Mesendoderm (in vitro differentiated cells): ENCODE measurements around the gene SIGLEC5.

Experiments used
- DNase-seq: peaks from one replicate; pipeline ENCODE4 v3.0.0; 2013
- H2AK5ac ChIP-seq: 2 replicates; pipeline ENCODE4 v1.6.1; 2013; ENCODE audit warnings: low read length, inconsistent platforms
- H2BK120ac ChIP-seq: 2 replicates; pipeline ENCODE4 v1.6.1; 2013; ENCODE audit warnings: low read depth, mild to moderate bottlenecking, low read length, moderate library complexity, mixed read lengths
- H2BK15ac ChIP-seq: replicated peaks from 2 replicates; pipeline ENCODE4 v1.6.1; 2013; ENCODE audit warnings: low read depth, mild to moderate bottlenecking, moderate library complexity
- H2BK5ac ChIP-seq: 2 replicates; pipeline ENCODE4 v1.6.1; 2013; ENCODE audit warnings: low read length, inconsistent platforms
- H3K18ac ChIP-seq: 2 replicates; pipeline ENCODE4 v1.6.1; 2013; ENCODE audit warnings: mild to moderate bottlenecking, low read length, mixed read lengths
- H3K23ac ChIP-seq: one replicate; pipeline ENCODE4 v1.6.1; 2013; ENCODE audit warnings: low read length
- H3K27ac ChIP-seq: 2 replicates; pipeline ENCODE4 v1.5.1; 2013; ENCODE audit warnings: low read depth, mild to moderate bottlenecking, inconsistent platforms, low read length, moderate library complexity
- H3K27me3 ChIP-seq: 2 replicates; pipeline ENCODE4 v1.6.1; 2013; ENCODE audit warnings: low read length, control low read depth, mild to moderate bottlenecking, inconsistent platforms; ENCODE audit not compliant: insufficient read depth, poor library complexity
- H3K36me3 ChIP-seq: 2 replicates; pipeline ENCODE4 v1.6.1; 2013; ENCODE audit warnings: low read length, inconsistent platforms; ENCODE audit not compliant: control insufficient read depth, insufficient read depth
- H3K4ac ChIP-seq: one replicate; pipeline ENCODE4 v1.6.1; 2013; ENCODE audit warnings: low read depth, mild to moderate bottlenecking, low read length, moderate library complexity
- H3K4me1 ChIP-seq: 2 replicates; pipeline ENCODE4 v1.6.1; 2013; ENCODE audit warnings: low read depth, low read length, inconsistent platforms; ENCODE audit not compliant: control insufficient read depth
- H3K4me2 ChIP-seq: 2 replicates; pipeline ENCODE4 v1.6.1; 2013; ENCODE audit warnings: low read length
- H3K4me3 ChIP-seq: 2 replicates; pipeline ENCODE4 v1.5.1; 2013; ENCODE audit warnings: mild to moderate bottlenecking, low read length
- H3K56ac ChIP-seq: one replicate; pipeline ENCODE4 v1.6.1; 2013; ENCODE audit warnings: low read length
- H3K79me1 ChIP-seq: 2 replicates; pipeline ENCODE4 v1.6.1; 2013; ENCODE audit warnings: low read length, inconsistent platforms
- H3K79me2 ChIP-seq: 2 replicates; pipeline ENCODE4 v1.6.1; 2013; ENCODE audit warnings: mild to moderate bottlenecking, low read length; ENCODE audit not compliant: control insufficient read depth, insufficient read depth
- H3K9ac ChIP-seq: 2 replicates; pipeline ENCODE4 v1.6.1; 2013; ENCODE audit warnings: low read length, inconsistent platforms
- H4K5ac ChIP-seq: one replicate; pipeline ENCODE4 v1.6.1; 2013; ENCODE audit warnings: low read length
- H4K8ac ChIP-seq: one replicate; pipeline ENCODE4 v1.6.1; 2013; ENCODE audit warnings: low read depth, mild to moderate bottlenecking, control low read depth, low read length, moderate library complexity
- WGBS: extraction: QIAGEN DNeasy Blood & Tissue Kit; methylation state at CpG from one replicate; pipeline ENCODE4 v1.1.7; 2013; ENCODE audit warnings: low lambda C conversion rate, missing lambda C conversion rate; ENCODE audit not compliant: insufficient coverage; ENCODE audit errors: extremely low coverage; 5-methylcytosine and 5-hydroxymethylcytosine counted together

The SIGLEC5 gene

GRCh38 chr19:51589511-51589910 is 40.7 kb downstream of the SIGLEC5 start:
- H3K18ac ChIP-seq: no peak overlapping the region
- no peak overlapping the region for H2AK5ac ChIP-seq
- no peak overlapping the region for H4K8ac ChIP-seq
- H4K5ac ChIP-seq: no peak overlapping the region
- DNase-seq: no peak
- WGBS: no CpG with 5 or more reads among the region's 2 CpGs
- no peak overlapping the region for H3K4ac ChIP-seq
- H3K4me1 ChIP-seq: no peaks in the 10 kb centered on the region
- no peak overlapping the region for H2BK5ac ChIP-seq
- no peak overlapping the region for H2BK120ac ChIP-seq
- H3K23ac ChIP-seq: no peak overlapping the region
- H3K27ac ChIP-seq: no peak overlapping the region
- H3K4me3 ChIP-seq: no peak overlapping the region
- peaks cover 2% of the 10 kb centered on the region for H3K36me3 ChIP-seq
- H2BK15ac ChIP-seq: no peak overlapping the region
- H3K9ac ChIP-seq: no peak overlapping the region
- H3K27me3 ChIP-seq: no peaks in the 10 kb centered on the region
- no peaks in the 10 kb centered on the region for H3K79me1 ChIP-seq
- H3K4me2 ChIP-seq: no peak overlapping the region
- H3K56ac ChIP-seq: no peak overlapping the region
- no peaks in the 10 kb centered on the region for H3K79me2 ChIP-seq

GRCh38 chr19:51587264-51588191 is 42.7 kb downstream of the SIGLEC5 start:
- no peak overlapping the region for H3K23ac ChIP-seq
- no peaks in the 10 kb centered on the region for H3K79me2 ChIP-seq
- no peak overlapping the region for H4K5ac ChIP-seq
- DNase-seq: no peak
- no peaks in the 10 kb centered on the region for H3K27me3 ChIP-seq
- H2AK5ac ChIP-seq: no peak overlapping the region
- peaks cover 2% of the 10 kb centered on the region for H3K36me3 ChIP-seq
- no peak overlapping the region for H2BK120ac ChIP-seq
- no peak overlapping the region for H2BK5ac ChIP-seq
- no peak overlapping the region for H3K56ac ChIP-seq
- H2BK15ac ChIP-seq: no peak overlapping the region
- no peaks in the 10 kb centered on the region for H3K79me1 ChIP-seq
- no peak overlapping the region for H3K27ac ChIP-seq
- WGBS: no CpG with 5 or more reads among the region's 9 CpGs
- H3K4me3 ChIP-seq: peak overlapping the region; percentile 19
- H4K8ac ChIP-seq: no peak overlapping the region
- no peak overlapping the region for H3K4ac ChIP-seq
- H3K18ac ChIP-seq: no peak overlapping the region
- no peak overlapping the region for H3K9ac ChIP-seq
- no peaks in the 10 kb centered on the region for H3K4me1 ChIP-seq
- no peak overlapping the region for H3K4me2 ChIP-seq

- Histone ChIP-seq H3K36me3 (peaks cover 4% of the 10 kb centered on the region), H3K27me3 (no peaks in the 10 kb centered on the region), H3K79me1 (no peaks in the 10 kb centered on the region), H3K4me2 (no peak overlapping the region), H3K4me1 (no peaks in the 10 kb centered on the region), H2AK5ac (no peak overlapping the region), H3K4ac (no peak overlapping the region), H3K23ac (no peak overlapping the region), H3K56ac (no peak overlapping the region), H3K4me3 (no peak overlapping the region), H3K27ac (no peak overlapping the region), H4K8ac (no peak overlapping the region), H3K18ac (no peak overlapping the region), H2BK15ac (no peak overlapping the region), H2BK5ac (no peak overlapping the region), H2BK120ac (no peak overlapping the region), H3K79me2 (no peaks in the 10 kb centered on the region), H4K5ac (no peak overlapping the region), H3K9ac (no peak overlapping the region)
- WGBS: no CpG with 5 or more reads among the region's 4 CpGs
- DNase-seq: no peak
Measured at GRCh38 chr19:51586799-51587198, 43.4 kb downstream of the SIGLEC5 start.

- Histone ChIP-seq H3K36me3 (peaks cover 4% of the 10 kb centered on the region), H3K4me3 (no peak overlapping the region), H3K79me1 (no peaks in the 10 kb centered on the region), H2BK15ac (no peak overlapping the region), H3K4me2 (no peak overlapping the region), H3K27ac (no peak overlapping the region), H3K4ac (no peak overlapping the region), H3K79me2 (no peaks in the 10 kb centered on the region), H3K27me3 (no peaks in the 10 kb centered on the region), H4K5ac (no peak overlapping the region), H3K56ac (no peak overlapping the region), H4K8ac (no peak overlapping the region), H3K9ac (no peak overlapping the region), H2BK5ac (no peak overlapping the region), H3K23ac (no peak overlapping the region), H3K4me1 (no peaks in the 10 kb centered on the region), H3K18ac (no peak overlapping the region), H2BK120ac (no peak overlapping the region), H2AK5ac (no peak overlapping the region)
- no peak for DNase-seq
- WGBS: no CpG with 5 or more reads among the region's 1 CpG
Measured at GRCh38 chr19:51586103-51586728, 44.0 kb downstream of the SIGLEC5 start.

- Histone ChIP-seq H3K4me1 (peaks cover under 1% of the 10 kb centered on the region), H3K4me3 (no peak overlapping the region), H2BK15ac (no peak overlapping the region), H3K36me3 (peaks cover under 1% of the 10 kb centered on the region), H3K9ac (no peak overlapping the region), H3K4ac (no peak overlapping the region), H3K79me1 (peaks cover 1% of the 10 kb centered on the region), H4K8ac (no peak overlapping the region), H2BK120ac (no peak overlapping the region), H4K5ac (no peak overlapping the region), H3K56ac (no peak overlapping the region), H3K4me2 (no peak overlapping the region), H2BK5ac (no peak overlapping the region), H2AK5ac (no peak overlapping the region), H3K27me3 (no peaks in the 10 kb centered on the region), H3K18ac (no peak overlapping the region), H3K23ac (no peak overlapping the region), H3K79me2 (peaks cover under 1% of the 10 kb centered on the region), H3K27ac (no peak overlapping the region)
- no CpG with 5 or more reads among the region's 6 CpGs for WGBS
- DNase-seq: no peak
Measured at GRCh38 chr19:51576850-51577249, 53.4 kb downstream of the SIGLEC5 start.
